ENCODE measurements around the gene TUT7.
"Not testable (repeated sequence)": the region's sequence is repeated elsewhere in the genome, so short reads cannot be mapped to it uniquely, and the experiment has no call there.

The TUT7 gene

GRCh38 chr9:86308687-86309086 is 45.5 kb downstream of the TUT7 start:
- intact Hi-C loops (cut with micrococcal nuclease): no loop called here
- peaks cover 6% of the 10 kb centered on the region for H3K4me1 Mint-ChIP-seq (ENCODE audit: low read depth)
- no peaks in the 10 kb centered on the region for H3K27me3 Mint-ChIP-seq
- H3K27ac Mint-ChIP-seq: no peak overlapping the region
- no peaks in the 10 kb centered on the region for H3K9me3 Mint-ChIP-seq
- H3K36me3 Mint-ChIP-seq (ENCODE audit: low read depth): peaks cover 98% of the 10 kb centered on the region
- H3K4me3 Mint-ChIP-seq: no peak overlapping the region

GRCh38 chr9:86304236-86304730 is 49.9 kb downstream of the TUT7 start:
- H3K36me3 Mint-ChIP-seq (ENCODE audit: low read depth): peaks cover 94% of the 10 kb centered on the region
- peaks cover 7% of the 10 kb centered on the region for H3K4me1 Mint-ChIP-seq (ENCODE audit: low read depth)
- no peak overlapping the region for H3K27ac Mint-ChIP-seq
- H3K4me3 Mint-ChIP-seq: no peak overlapping the region
- intact Hi-C loops (cut with micrococcal nuclease): no loop called here
- H3K27me3 Mint-ChIP-seq: no peaks in the 10 kb centered on the region
- H3K9me3 Mint-ChIP-seq: no peaks in the 10 kb centered on the region

- intact Hi-C loops (cut with micrococcal nuclease): no loop called here
- H3K36me3 Mint-ChIP-seq (ENCODE audit: low read depth): peaks cover 96% of the 10 kb centered on the region
- H3K4me1 Mint-ChIP-seq (ENCODE audit: low read depth): peaks cover 7% of the 10 kb centered on the region
- no peak overlapping the region for H3K27ac Mint-ChIP-seq
- H3K4me3 Mint-ChIP-seq: no peak overlapping the region
- no peaks in the 10 kb centered on the region for H3K27me3 Mint-ChIP-seq
- no peaks in the 10 kb centered on the region for H3K9me3 Mint-ChIP-seq
Observed at GRCh38 chr9:86303316-86303975, 50.8 kb downstream of the TUT7 start.

DNA sequence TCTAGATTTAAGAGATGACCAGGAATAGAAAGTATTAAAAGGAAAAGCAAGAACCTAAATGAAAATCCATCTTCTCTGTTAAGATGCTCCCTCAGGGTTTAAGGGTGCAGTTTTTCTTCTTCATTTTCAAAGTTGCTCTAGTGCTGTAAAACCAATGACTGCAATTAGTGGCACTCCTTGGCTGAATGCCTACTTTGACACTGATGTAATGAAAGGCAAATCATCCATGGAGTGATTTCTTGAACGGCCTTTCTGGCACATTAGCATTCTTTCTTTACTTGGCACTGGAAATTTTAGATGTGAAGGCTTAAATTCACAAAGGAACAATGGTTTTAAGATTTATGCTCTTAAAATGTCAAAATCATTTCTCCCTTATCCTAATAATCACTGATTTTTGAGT is 52.5 kb downstream of the TUT7 start:
- H3K4me3 Mint-ChIP-seq: no peak overlapping the region
- H3K9me3 Mint-ChIP-seq: no peaks in the 10 kb centered on the region
- H3K4me1 Mint-ChIP-seq (ENCODE audit: low read depth): peaks cover 7% of the 10 kb centered on the region
- peaks cover 96% of the 10 kb centered on the region for H3K36me3 Mint-ChIP-seq (ENCODE audit: low read depth)
- H3K27me3 Mint-ChIP-seq: no peaks in the 10 kb centered on the region
- intact Hi-C loops (cut with micrococcal nuclease): no loop called here
- no peak overlapping the region for H3K27ac Mint-ChIP-seq

DNA sequence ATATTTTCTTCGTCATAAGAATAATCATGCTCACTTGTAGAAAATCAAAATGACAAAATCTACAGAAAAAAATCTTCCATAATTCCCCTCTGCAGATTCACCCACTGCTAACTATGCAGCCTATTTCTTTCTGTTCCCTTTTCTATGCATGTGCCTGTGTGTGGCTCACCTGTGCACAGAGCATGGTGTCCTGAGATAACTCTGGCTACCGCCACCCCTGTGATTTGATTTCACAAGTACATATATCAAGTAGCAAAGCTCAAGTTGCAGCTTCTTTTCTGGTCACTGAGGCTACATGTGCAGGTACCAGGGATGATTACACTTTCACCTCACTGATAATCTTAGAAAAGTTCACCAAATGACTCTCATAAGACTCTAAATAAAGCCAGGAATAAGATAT is 53.5 kb downstream of the TUT7 start:
- H3K36me3 Mint-ChIP-seq (ENCODE audit: low read depth): peaks cover 96% of the 10 kb centered on the region
- intact Hi-C loops (cut with micrococcal nuclease): no loop called here
- no peak overlapping the region for H3K4me3 Mint-ChIP-seq

GRCh38 chr9:86298873-86299272 is 55.3 kb downstream of the TUT7 start:
- intact Hi-C loops (cut with micrococcal nuclease): loop anchor here (5.0 kb wide), 1 partner anchor 33 kb away; no protein-coding TSS in a partner anchor
- no peak overlapping the region for H3K4me3 Mint-ChIP-seq

More for the DNA sequence above, 53.5 kb downstream of the TUT7 start:
- Mint-ChIP-seq H3K9me3 (no peaks in the 10 kb centered on the region), H3K27ac (no peak overlapping the region), H3K27me3 (no peaks in the 10 kb centered on the region), H3K4me1 (ENCODE audit: low read depth) (peaks cover 7% of the 10 kb centered on the region)

GRCh38 chr9:86290341-86290740 is 63.9 kb downstream of the TUT7 start:
- intact Hi-C loops (cut with micrococcal nuclease); H3K4me3 Mint-ChIP-seq; H3K9me3 Mint-ChIP-seq; H3K27me3 Mint-ChIP-seq; H3K27ac Mint-ChIP-seq: not testable (repeated sequence)
- Mint-ChIP-seq H3K36me3 (ENCODE audit: low read depth) (peaks cover 75% of the 10 kb centered on the region), H3K4me1 (ENCODE audit: low read depth) (peaks cover 19% of the 10 kb centered on the region)

More at GRCh38 chr9:86298873-86299272, 55.3 kb downstream of the TUT7 start:
- H3K27ac Mint-ChIP-seq: peak overlapping the region; percentile 22
- no peaks in the 10 kb centered on the region for H3K27me3 Mint-ChIP-seq
- no peaks in the 10 kb centered on the region for H3K9me3 Mint-ChIP-seq
- H3K36me3 Mint-ChIP-seq (ENCODE audit: low read depth): peaks cover 91% of the 10 kb centered on the region
- H3K4me1 Mint-ChIP-seq (ENCODE audit: low read depth): peaks cover 6% of the 10 kb centered on the region

DNA sequence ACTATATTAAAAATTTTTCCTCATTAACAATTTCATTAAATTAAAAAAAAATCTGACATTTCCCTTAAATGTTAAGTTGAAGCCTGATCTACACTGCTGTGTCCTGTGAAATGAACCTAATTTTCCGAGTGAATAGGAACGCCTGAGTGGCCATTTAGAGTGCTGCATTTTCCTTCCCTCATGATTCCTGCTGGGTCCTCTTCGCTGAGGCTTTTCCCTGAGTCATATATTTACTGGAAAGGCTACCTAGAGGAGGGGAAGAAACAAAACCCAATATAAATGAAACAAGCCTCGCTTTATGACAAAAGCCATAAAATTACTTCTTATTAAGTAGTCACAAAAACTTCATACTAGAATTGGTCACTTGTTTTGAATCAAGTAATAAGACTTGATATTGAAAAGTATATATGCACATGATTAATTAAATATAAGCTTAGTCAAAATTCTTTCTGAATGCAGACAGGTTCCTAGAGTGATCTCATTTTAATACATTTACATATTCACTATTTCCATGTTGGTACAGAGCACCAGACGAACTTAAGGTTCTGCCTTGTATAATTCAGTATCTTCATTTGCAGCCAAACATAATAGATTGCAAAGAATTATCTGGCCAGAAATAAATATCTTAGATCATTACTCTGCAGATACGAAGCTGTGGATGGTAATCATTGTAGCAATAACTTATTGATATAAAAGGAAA is 65.6 kb downstream of the TUT7 start:
- Mint-ChIP-seq H3K4me1 (ENCODE audit: low read depth) (peaks cover 26% of the 10 kb centered on the region), H3K9me3 (no peaks in the 10 kb centered on the region), H3K27me3 (no peaks in the 10 kb centered on the region), H3K4me3 (no peak overlapping the region), H3K27ac (no peak overlapping the region), H3K36me3 (ENCODE audit: low read depth) (peaks cover 64% of the 10 kb centered on the region)
- intact Hi-C loops (cut with micrococcal nuclease): loop anchor here (5.0 kb wide), 1 partner anchor 346 kb away; the partner anchor contains the start of gene NAA35

DNA sequence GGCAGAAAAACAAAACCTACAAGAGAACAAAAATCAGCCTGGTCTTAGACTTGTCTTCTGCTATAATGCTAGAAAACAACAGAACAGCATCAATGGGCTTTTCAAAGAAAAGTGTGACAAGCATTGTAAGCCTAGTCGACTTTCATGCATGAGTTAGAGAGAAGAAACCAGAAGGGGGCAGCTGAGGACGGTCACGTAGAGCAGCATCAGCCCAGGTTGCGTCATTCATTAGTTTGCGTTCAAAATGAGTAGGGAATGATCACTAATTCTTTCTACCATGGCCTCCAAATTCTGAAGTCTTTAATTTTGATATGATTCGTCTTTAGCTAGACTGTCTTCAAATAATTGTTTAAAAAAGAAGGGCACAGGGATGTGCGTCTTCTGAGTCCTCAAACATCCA is 67.2 kb downstream of the TUT7 start:
- H3K4me1 Mint-ChIP-seq (ENCODE audit: low read depth): peaks cover 36% of the 10 kb centered on the region
- intact Hi-C loops (cut with micrococcal nuclease): loop anchor here (5.0 kb wide), 1 partner anchor 345 kb away; the partner anchor contains the start of gene NAA35
- H3K27me3 Mint-ChIP-seq: peaks cover 3% of the 10 kb centered on the region
- no peak overlapping the region for H3K4me3 Mint-ChIP-seq
- no peak overlapping the region for H3K27ac Mint-ChIP-seq
- no peaks in the 10 kb centered on the region for H3K9me3 Mint-ChIP-seq
- H3K36me3 Mint-ChIP-seq (ENCODE audit: low read depth): peaks cover 59% of the 10 kb centered on the region

GRCh38 chr9:86286278-86286677 is 67.9 kb downstream of the TUT7 start:
- H3K4me3 Mint-ChIP-seq: no peak overlapping the region
- peaks cover 3% of the 10 kb centered on the region for H3K27me3 Mint-ChIP-seq
- peaks cover 39% of the 10 kb centered on the region for H3K4me1 Mint-ChIP-seq (ENCODE audit: low read depth)
- intact Hi-C loops (cut with micrococcal nuclease): loop anchor here (5.0 kb wide), 1 partner anchor 344 kb away; the partner anchor contains the start of gene NAA35
- H3K27ac Mint-ChIP-seq: no peak overlapping the region
- H3K36me3 Mint-ChIP-seq (ENCODE audit: low read depth): peaks cover 55% of the 10 kb centered on the region
- H3K9me3 Mint-ChIP-seq: no peaks in the 10 kb centered on the region

DNA sequence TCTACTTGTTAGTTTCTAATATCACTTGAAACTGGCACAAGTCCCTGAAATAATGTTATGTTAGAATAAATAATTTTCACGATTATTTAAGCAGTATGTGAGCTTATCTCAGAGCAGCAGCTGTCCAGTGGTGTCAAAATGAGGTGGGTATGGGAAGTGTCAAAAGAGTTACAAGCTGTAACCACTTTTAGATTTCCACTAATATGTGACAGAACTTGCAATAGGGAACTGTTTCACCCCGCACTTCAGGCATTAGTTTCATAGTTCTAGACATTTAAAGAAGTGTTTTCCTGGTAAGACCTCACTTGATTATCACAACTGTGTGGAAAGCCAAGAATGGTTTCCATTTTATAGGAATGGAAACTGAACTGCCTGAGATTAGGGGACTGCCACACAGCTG is 68.9 kb downstream of the TUT7 start:
- peaks cover 47% of the 10 kb centered on the region for H3K4me1 Mint-ChIP-seq (ENCODE audit: low read depth)
- no peak overlapping the region for H3K27ac Mint-ChIP-seq
- no peak overlapping the region for H3K4me3 Mint-ChIP-seq
- peaks cover 3% of the 10 kb centered on the region for H3K27me3 Mint-ChIP-seq
- peaks cover 46% of the 10 kb centered on the region for H3K36me3 Mint-ChIP-seq (ENCODE audit: low read depth)
- no peaks in the 10 kb centered on the region for H3K9me3 Mint-ChIP-seq
- intact Hi-C loops (cut with micrococcal nuclease): loop anchor here (5.0 kb wide), 1 partner anchor 343 kb away; the partner anchor contains the start of gene NAA35

GRCh38 chr9:86282979-86283535 is 71.2 kb downstream of the TUT7 start:
- peaks cover 41% of the 10 kb centered on the region for H3K36me3 Mint-ChIP-seq (ENCODE audit: low read depth)
- H3K4me3 Mint-ChIP-seq: peak overlapping the region; percentile 92
- no peaks in the 10 kb centered on the region for H3K9me3 Mint-ChIP-seq
- intact Hi-C loops (cut with micrococcal nuclease): loop anchor here (5.0 kb wide), 1 partner anchor 541 kb away; the partner anchor contains the start of gene AGTPBP1
- H3K4me1 Mint-ChIP-seq (ENCODE audit: low read depth): peaks cover 61% of the 10 kb centered on the region
- peaks cover 3% of the 10 kb centered on the region for H3K27me3 Mint-ChIP-seq
- H3K27ac Mint-ChIP-seq: peak overlapping the region; percentile 91

DNA sequence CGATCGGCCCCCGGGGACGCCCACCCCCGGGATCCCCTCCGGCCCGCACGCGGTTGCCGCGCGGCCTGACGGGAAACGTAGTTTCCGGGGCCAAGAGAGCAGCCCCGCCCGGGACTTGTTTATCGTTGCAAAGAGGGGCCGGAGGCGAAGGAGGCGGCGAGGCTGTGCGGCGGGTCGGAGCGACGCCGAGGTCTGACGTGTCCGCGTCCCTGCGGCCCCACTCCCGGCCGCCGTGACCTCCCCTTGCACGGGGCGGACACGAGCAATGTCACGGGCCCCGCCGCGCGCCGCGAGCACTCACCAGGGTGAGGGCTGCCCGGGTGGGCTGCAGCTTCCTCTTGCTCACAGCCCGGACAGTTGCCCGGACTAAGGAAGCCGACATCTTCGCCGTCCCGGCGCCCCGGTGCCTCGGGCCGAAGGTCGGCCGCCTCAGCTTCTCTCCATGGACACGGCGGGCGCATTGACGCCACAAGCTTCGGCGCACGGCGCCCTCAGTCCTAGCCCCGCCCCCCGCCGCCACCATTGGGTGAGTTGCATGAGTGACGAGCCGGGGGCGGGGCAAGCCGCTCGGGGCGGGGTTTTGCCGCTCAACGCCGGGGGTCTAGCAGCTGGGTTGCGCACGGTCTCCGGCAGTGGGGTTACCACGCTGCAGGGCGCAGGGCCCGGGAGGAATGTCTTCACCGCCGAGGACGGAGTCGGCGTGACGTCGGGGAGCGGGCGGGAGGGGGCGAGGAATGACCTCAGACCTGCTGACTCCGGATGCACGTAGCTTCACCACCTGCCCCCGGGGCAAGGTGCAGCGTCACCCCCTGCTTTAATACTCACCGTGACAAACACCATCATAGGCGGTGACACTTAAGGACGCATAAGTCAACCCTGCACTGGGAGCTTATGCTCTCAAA is 71.9 kb downstream of the TUT7 start, which contains the start of gene ISCA1:
Gene ISCA1 (minus strand): TSS at position 462 of the 902 bp plus-strand sequence. CDS start 80 bp downstream, at position 382.
- Mint-ChIP-seq H3K27ac (peak within 1 kb of the TSS; percentile 91), H3K4me1 (ENCODE audit: low read depth) (peaks cover 62% of the 10 kb centered on the region), H3K4me3 (peak within 1 kb of the TSS; percentile 92), H3K9me3 (no peaks in the 10 kb centered on the region), H3K36me3 (ENCODE audit: low read depth) (peaks cover 34% of the 10 kb centered on the region), H3K27me3 (peaks cover 3% of the 10 kb centered on the region)
- intact Hi-C loops (cut with micrococcal nuclease): loop anchor here (5.0 kb wide), 1 partner anchor 540 kb away; the partner anchor contains the start of gene AGTPBP1

Measured in dendritic cell treated with granulocyte-macrophage colony-stimulating factor and Interleukin-4, amounts not matched to agents 40 ng/mL and 50 ng/mL, for 4 days (primary cell).